Trophoblast cell (in vitro differentiated cells and primary cell): ENCODE data around the gene STPG2.

Experiments
- DNase-seq, 2 donors: peaks; one replicate each; pipeline ENCODE4 v3.0.0-alpha.2; 2016
- H2AFZ ChIP-seq: 2 replicates; pipeline ENCODE4 v1.6.1; 2013; ENCODE audit warnings: low read length, moderate library complexity, mild to moderate bottlenecking; ENCODE audit not compliant: insufficient read depth, poor library complexity
- H2AK5ac ChIP-seq: 2 replicates; pipeline ENCODE4 v1.6.1; 2013; ENCODE audit warnings: mild to moderate bottlenecking, low read length
- H2BK120ac ChIP-seq: 2 replicates; pipeline ENCODE4 v1.6.1; 2013; ENCODE audit warnings: low read length, mild to moderate bottlenecking, moderate library complexity; ENCODE audit not compliant: insufficient read depth, poor library complexity
- H2BK12ac ChIP-seq: 2 replicates; pipeline ENCODE4 v1.6.1; 2013; ENCODE audit warnings: mild to moderate bottlenecking, low read length, moderate library complexity
- H2BK5ac ChIP-seq: 2 replicates; pipeline ENCODE4 v1.6.1; 2013; ENCODE audit warnings: low read length, low read depth, moderate library complexity, mild to moderate bottlenecking; ENCODE audit not compliant: poor library complexity
- H3K14ac ChIP-seq: 2 replicates; pipeline ENCODE4 v1.6.1; 2013; ENCODE audit warnings: mild to moderate bottlenecking, low read length
- H3K18ac ChIP-seq: 2 replicates; pipeline ENCODE4 v1.6.1; 2013; ENCODE audit warnings: mild to moderate bottlenecking, low read length
- H3K23ac ChIP-seq: 2 replicates; pipeline ENCODE4 v1.6.1; 2013; ENCODE audit warnings: low read length
- H3K27ac ChIP-seq: 2 replicates; pipeline ENCODE4 v1.5.1; 2013; ENCODE audit warnings: low read depth, mild to moderate bottlenecking, inconsistent platforms, low read length, moderate library complexity
- H3K27me3 ChIP-seq: 2 replicates; pipeline ENCODE4 v1.6.1; 2013; ENCODE audit warnings: inconsistent platforms, mild to moderate bottlenecking, low read length, moderate library complexity; ENCODE audit not compliant: insufficient read depth
- H3K36me3 ChIP-seq, 2 experiments: 1 replicate in 1 of 2; 2 replicates in 1 of 2; pipeline ENCODE4 v1.6.1; 2013; ENCODE audit warnings: low read length in 2 of 2, mild to moderate bottlenecking in 2 of 2, moderate library complexity in 1 of 2; ENCODE audit not compliant: insufficient read depth in 2 of 2, control insufficient read depth in 1 of 2
- H3K4ac ChIP-seq: 2 replicates; pipeline ENCODE4 v1.6.1; 2013; ENCODE audit warnings: low read depth, mild to moderate bottlenecking, low read length, moderate library complexity
- H3K4me1 ChIP-seq, 2 experiments: 1 replicate in 1 of 2; 2 replicates in 1 of 2; pipeline ENCODE4 v1.6.1; 2013; ENCODE audit warnings: low read length in 2 of 2, mild to moderate bottlenecking in 2 of 2, moderate library complexity in 1 of 2; ENCODE audit not compliant: insufficient read depth in 2 of 2, control insufficient read depth in 1 of 2
- H3K4me2 ChIP-seq: 2 replicates; pipeline ENCODE4 v1.6.1; 2013; ENCODE audit warnings: inconsistent platforms, mild to moderate bottlenecking, low read length, moderate library complexity
- H3K4me3 ChIP-seq: 2 replicates; pipeline ENCODE4 v1.5.1; 2013; ENCODE audit warnings: mild to moderate bottlenecking, low read depth, low read length, inconsistent platforms
- H3K79me1 ChIP-seq: one replicate; pipeline ENCODE4 v1.6.1; 2013; ENCODE audit warnings: low read length
- H3K79me2 ChIP-seq: 2 replicates; pipeline ENCODE4 v1.6.1; 2013; ENCODE audit warnings: low read length, mild to moderate bottlenecking; ENCODE audit not compliant: control insufficient read depth, insufficient read depth, poor library complexity
- H3K9ac ChIP-seq: 2 replicates; pipeline ENCODE4 v1.6.1; 2013; ENCODE audit warnings: mild to moderate bottlenecking, low read length
- H3K9me3 ChIP-seq: 2 replicates; pipeline ENCODE4 v1.6.1; 2013; ENCODE audit warnings: low read depth, mild to moderate bottlenecking, control low read depth, inconsistent platforms, low read length; ENCODE audit not compliant: insufficient read depth
- H4K12ac ChIP-seq: 2 replicates; pipeline ENCODE4 v1.6.1; 2013; ENCODE audit warnings: low read depth, mild to moderate bottlenecking, low read length, moderate library complexity
- H4K8ac ChIP-seq: 2 replicates; pipeline ENCODE4 v1.6.1; 2013; ENCODE audit warnings: low read depth, mild to moderate bottlenecking, low read length, moderate library complexity
- H4K91ac ChIP-seq: one replicate; pipeline ENCODE4 v1.6.1; 2013; ENCODE audit warnings: low read depth, mild to moderate bottlenecking, low read length, moderate library complexity
- WGBS: extraction: QIAGEN DNeasy Blood & Tissue Kit; methylation state at CpG from one replicate; pipeline ENCODE4 v1.1.7; 2013; ENCODE audit warnings: missing lambda C conversion rate; ENCODE audit not compliant: insufficient read length, insufficient coverage; ENCODE audit errors: extremely low coverage; 5-methylcytosine and 5-hydroxymethylcytosine counted together

STPG2 gene

GRCh38 chr4:97517939-97518338, 625.3 kb downstream of the STPG2 start:
- no peak overlapping the region for H2BK12ac ChIP-seq
- H3K4me3 ChIP-seq = no peak overlapping the region
- H3K9ac ChIP-seq = no peak overlapping the region
- no peak overlapping the region for H4K91ac ChIP-seq
- no peak overlapping the region for H3K27ac ChIP-seq
- no peaks in the 10 kb centered on the region for H3K79me2 ChIP-seq
- H4K12ac ChIP-seq = no peak overlapping the region
- H2BK5ac ChIP-seq = no peak overlapping the region
- no peaks in the 10 kb centered on the region for H3K4me1 ChIP-seq
- H2AK5ac ChIP-seq = no peak overlapping the region
- no peak overlapping the region for H2BK120ac ChIP-seq
- H3K9me3 ChIP-seq = no peaks in the 10 kb centered on the region
- no peak overlapping the region for H3K4ac ChIP-seq
- no peak overlapping the region for H3K23ac ChIP-seq
- WGBS = no CpG with 5 or more reads among the region's 1 CpG
- no peaks in the 10 kb centered on the region for H3K27me3 ChIP-seq
- DNase-seq = no peak
- no peaks in the 10 kb centered on the region for H3K36me3 ChIP-seq
- no peak overlapping the region for H2AFZ ChIP-seq
- no peak overlapping the region for H4K8ac ChIP-seq
- no peak overlapping the region for H3K4me2 ChIP-seq
- H3K18ac ChIP-seq = no peak overlapping the region
- no peaks in the 10 kb centered on the region for H3K79me1 ChIP-seq
- H3K14ac ChIP-seq = no peak overlapping the region

- Histone ChIP-seq H3K27me3 (no peaks in the 10 kb centered on the region), H3K23ac (no peak overlapping the region), H3K27ac (no peak overlapping the region), H3K9ac (no peak overlapping the region), H3K79me1 (no peaks in the 10 kb centered on the region), H2BK12ac (no peak overlapping the region), H3K4me1 (no peaks in the 10 kb centered on the region), H3K14ac (no peak overlapping the region), H3K9me3 (no peaks in the 10 kb centered on the region), H3K36me3 (no peaks in the 10 kb centered on the region), H2AK5ac (no peak overlapping the region), H3K4me2 (no peak overlapping the region), H3K4ac (no peak overlapping the region), H2AFZ (no peak overlapping the region), H4K12ac (no peak overlapping the region), H3K18ac (no peak overlapping the region), H4K8ac (no peak overlapping the region), H2BK120ac (no peak overlapping the region), H3K4me3 (no peak overlapping the region), H3K79me2 (no peaks in the 10 kb centered on the region), H2BK5ac (no peak overlapping the region), H4K91ac (no peak overlapping the region)
- DNase-seq = no peak
- no CpG with 5 or more reads among the region's 3 CpGs for WGBS
Observed at GRCh38 chr4:97513917-97514316, 629.4 kb downstream of the STPG2 start.
